HAP-1 (cell line): Measurements from ENCODE around the gene G3BP2.
"Not testable (repeated sequence)": the region's sequence is repeated elsewhere in the genome, so short reads cannot be mapped to it uniquely, and the experiment has no call there.

Experiments
- DNase-seq, 2 experiments: peaks; one replicate each; pipeline ENCODE4 v3.0.0-alpha.2; 2016 to 2020; ENCODE audit warnings: low spot score in 2 of 2
- H3K27me3 ChIP-seq: fragments of 250-450 bp; sonication (Bioruptor Pico); 2 replicates; pipeline ENCODE4 v1.5.1; 2020; ENCODE audit warnings: low read depth, mild to moderate bottlenecking, moderate library complexity
- H3K36me3 ChIP-seq: fragments of 250-450 bp; sonication (Bioruptor Pico); replicated peaks from 2 replicates; pipeline ENCODE4 v1.5.1; 2020; ENCODE audit warnings: mild to moderate bottlenecking
- H3K4me1 ChIP-seq: fragments of 250-450 bp; sonication (Bioruptor Pico); 2 replicates; pipeline ENCODE4 v1.5.1; 2020; ENCODE audit warnings: mild to moderate bottlenecking
- H3K4me3 ChIP-seq: fragments of 250-450 bp; sonication (Bioruptor Pico); 2 replicates; pipeline ENCODE4 v1.5.1; 2020; ENCODE audit warnings: mild to moderate bottlenecking, moderate library complexity
- H3K9me3 ChIP-seq: fragments of 250-450 bp; sonication (Bioruptor Pico); 2 replicates; pipeline ENCODE4 v1.5.1; 2020; ENCODE audit warnings: mild to moderate bottlenecking, moderate library complexity
- in situ Hi-C: fragments of 300-500 bp; cut with MboI; formaldehyde crosslinking; loops from 3 replicates; pipeline ENCODE4 v1.14.3; 2020; ENCODE audit warnings: low sequenced_read_pairs, inconsistent platforms, mixed read lengths

G3BP2 gene

GRCh38 chr4:75672461-75673026, 667 bp downstream of the G3BP2 start:
- in situ Hi-C loops: no loop called here
- no peaks in the 10 kb centered on the region for H3K9me3 ChIP-seq
- H3K4me3 ChIP-seq: peak overlapping the region; percentile 93
- peaks cover 25% of the 10 kb centered on the region for H3K4me1 ChIP-seq
- H3K27me3 ChIP-seq: no peaks in the 10 kb centered on the region
- DNase-seq: peak; percentile 28 to 80
- H3K36me3 ChIP-seq: peaks cover 4% of the 10 kb centered on the region; the same call in 1 of the 2 replicates

GRCh38 chr4:75671802-75672421, 1.3 kb downstream of the G3BP2 start:
- in situ Hi-C loops: no loop called here
- Histone ChIP-seq H3K9me3 (no peaks in the 10 kb centered on the region), H3K4me1 (peaks cover 24% of the 10 kb centered on the region), H3K36me3 (peaks cover 4% of the 10 kb centered on the region; the same call in 1 of the 2 replicates), H3K27me3 (no peaks in the 10 kb centered on the region), H3K4me3 (peak overlapping the region; percentile 93)
- no peak for DNase-seq

- in situ Hi-C loops: no loop called here
- no peaks in the 10 kb centered on the region for H3K27me3 ChIP-seq
- H3K36me3 ChIP-seq: peaks cover 4% of the 10 kb centered on the region; the same call in 1 of the 2 replicates
- DNase-seq: no peak
- H3K4me3 ChIP-seq: no peak overlapping the region
- peaks cover 16% of the 10 kb centered on the region for H3K4me1 ChIP-seq
- H3K9me3 ChIP-seq: no peaks in the 10 kb centered on the region
These were observed 4.6 kb downstream of the G3BP2 start for GRCh38 chr4:75668596-75668995.

- H3K9me3 ChIP-seq, in situ Hi-C loops, H3K36me3 ChIP-seq, H3K4me3 ChIP-seq, H3K27me3 ChIP-seq, DNase-seq: not testable (repeated sequence)
- peaks cover 16% of the 10 kb centered on the region for H3K4me1 ChIP-seq
These were observed 5.6 kb downstream of the G3BP2 start for GRCh38 chr4:75667636-75668035.

GRCh38 chr4:75666299-75666698, 6.9 kb downstream of the G3BP2 start:
- in situ Hi-C loops: no loop called here
- Histone ChIP-seq H3K36me3 (no peaks in the 10 kb centered on the region; the same call in 1 of the 2 replicates), H3K27me3 (no peaks in the 10 kb centered on the region), H3K4me3 (no peak overlapping the region), H3K4me1 (peaks cover 15% of the 10 kb centered on the region), H3K9me3 (no peaks in the 10 kb centered on the region)
- no peak for DNase-seq

- H3K4me1 ChIP-seq, in situ Hi-C loops, H3K9me3 ChIP-seq, H3K27me3 ChIP-seq, DNase-seq, H3K4me3 ChIP-seq: not testable (repeated sequence)
- H3K36me3 ChIP-seq: peaks cover 10% of the 10 kb centered on the region
These were observed 8.6 kb downstream of the G3BP2 start for GRCh38 chr4:75664604-75665003.

GRCh38 chr4:75662626-75663025, 10.6 kb downstream of the G3BP2 start:
- in situ Hi-C loops: no loop called here
- Histone ChIP-seq H3K4me1 (peaks cover 5% of the 10 kb centered on the region), H3K36me3 (peaks cover 20% of the 10 kb centered on the region), H3K9me3 (no peaks in the 10 kb centered on the region), H3K4me3 (no peak overlapping the region), H3K27me3 (no peaks in the 10 kb centered on the region)
- no peak for DNase-seq

- H3K4me1 ChIP-seq: peaks cover 5% of the 10 kb centered on the region
- in situ Hi-C loops: no loop called here
- no peaks in the 10 kb centered on the region for H3K27me3 ChIP-seq
- H3K4me3 ChIP-seq: no peak overlapping the region
- no peak for DNase-seq
- peaks cover 34% of the 10 kb centered on the region for H3K36me3 ChIP-seq
- no peaks in the 10 kb centered on the region for H3K9me3 ChIP-seq
These were observed 12.7 kb downstream of the G3BP2 start for GRCh38 chr4:75660491-75660890.

- peaks cover 5% of the 10 kb centered on the region for H3K4me1 ChIP-seq
- H3K9me3 ChIP-seq: no peaks in the 10 kb centered on the region
- in situ Hi-C loops: no loop called here
- no peak for DNase-seq
- no peak overlapping the region for H3K4me3 ChIP-seq
- H3K27me3 ChIP-seq: no peaks in the 10 kb centered on the region
- peaks cover 42% of the 10 kb centered on the region for H3K36me3 ChIP-seq
These were observed 13.6 kb downstream of the G3BP2 start for GRCh38 chr4:75659512-75660031.

- Histone ChIP-seq H3K36me3 (peaks cover 49% of the 10 kb centered on the region), H3K4me3 (no peak overlapping the region), H3K9me3 (no peaks in the 10 kb centered on the region), H3K27me3 (no peaks in the 10 kb centered on the region), H3K4me1 (peaks cover 5% of the 10 kb centered on the region)
- in situ Hi-C loops: no loop called here
- no peak for DNase-seq
These were observed 14.3 kb downstream of the G3BP2 start for GRCh38 chr4:75658876-75659275.

GRCh38 chr4:75655562-75655961, 17.6 kb downstream of the G3BP2 start:
- H3K4me3 ChIP-seq: no peak overlapping the region
- H3K27me3 ChIP-seq: no peaks in the 10 kb centered on the region
- peaks cover 59% of the 10 kb centered on the region for H3K36me3 ChIP-seq
- no peaks in the 10 kb centered on the region for H3K9me3 ChIP-seq
- no peak for DNase-seq
- in situ Hi-C loops: no loop called here
- peaks cover 1% of the 10 kb centered on the region for H3K4me1 ChIP-seq

GRCh38 chr4:75654905-75655304, 18.3 kb downstream of the G3BP2 start:
- Histone ChIP-seq H3K9me3 (no peaks in the 10 kb centered on the region), H3K36me3 (peaks cover 60% of the 10 kb centered on the region), H3K27me3 (no peaks in the 10 kb centered on the region), H3K4me1 (no peaks in the 10 kb centered on the region; the same call in 1 of the 2 replicates), H3K4me3 (no peak overlapping the region)
- in situ Hi-C loops: no loop called here
- no peak for DNase-seq

GRCh38 chr4:75653845-75654503, 19.2 kb downstream of the G3BP2 start:
- H3K4me3 ChIP-seq: no peak overlapping the region
- DNase-seq: no peak
- peaks cover 67% of the 10 kb centered on the region for H3K36me3 ChIP-seq
- no peaks in the 10 kb centered on the region; the same call in 1 of the 2 replicates for H3K4me1 ChIP-seq
- no peaks in the 10 kb centered on the region for H3K9me3 ChIP-seq
- in situ Hi-C loops: no loop called here
- no peaks in the 10 kb centered on the region for H3K27me3 ChIP-seq

- peaks cover 58% of the 10 kb centered on the region for H3K36me3 ChIP-seq
- no peaks in the 10 kb centered on the region for H3K27me3 ChIP-seq
- H3K4me3 ChIP-seq: no peak overlapping the region
- DNase-seq: no peak
- H3K9me3 ChIP-seq: no peaks in the 10 kb centered on the region
- H3K4me1 ChIP-seq: no peaks in the 10 kb centered on the region
- in situ Hi-C loops: no loop called here
These were observed 29.1 kb downstream of the G3BP2 start for GRCh38 chr4:75644095-75644494.
